KOPT-K1 (cell line): ENCODE data around the gene MGAT3.
A peak's percentile ranks its signal among the peaks of the same experiment; 100 is the strongest.

Source experiments
- H3K27ac ChIP-seq: fragments of 200-600 bp; sonication (generic); 2 replicates; pipeline ENCODE4 v1.5.1; 2016; ENCODE audit warnings: antibody characterized with exemption, mild to moderate bottlenecking, low read depth, low read length; ENCODE audit not compliant: poor library complexity, severe bottlenecking
- H3K36me3 ChIP-seq: fragments of 200-600 bp; sonication (generic); 2 replicates; pipeline ENCODE4 v1.5.1; 2017; ENCODE audit warnings: antibody characterized with exemption, mild to moderate bottlenecking, low read length, moderate library complexity; ENCODE audit not compliant: insufficient read depth
- H3K9me3 ChIP-seq: fragments of 200-600 bp; sonication (generic); 2 replicates; pipeline ENCODE4 v1.5.1; 2017; ENCODE audit warnings: antibody characterized with exemption, low read length, mild to moderate bottlenecking; ENCODE audit not compliant: insufficient read depth, poor library complexity, severe bottlenecking

Gene MGAT3

DNA sequence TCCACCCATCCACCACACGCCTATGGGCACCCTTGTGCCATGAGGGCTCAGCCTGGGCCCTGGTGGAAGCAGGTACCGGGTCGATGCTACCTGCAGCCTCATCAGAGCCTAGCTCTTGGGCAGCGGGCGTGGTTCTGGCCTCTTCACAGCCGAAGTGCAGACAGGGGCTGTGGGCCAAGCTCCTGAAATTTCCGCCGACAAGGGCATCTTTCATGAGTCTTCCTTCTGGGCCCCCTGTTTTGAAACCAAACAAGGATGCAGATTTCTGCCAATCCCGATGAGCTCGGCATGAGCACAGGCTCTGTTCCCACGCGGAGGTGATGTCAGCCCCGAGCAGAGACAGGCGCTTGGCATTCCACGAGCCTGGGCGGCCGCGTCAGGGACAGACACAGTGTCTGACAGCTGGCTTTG lies 22.6 kb upstream of the MGAT3 start:
- Histone ChIP-seq H3K9me3 (no peaks in the 10 kb centered on the region), H3K36me3 (peaks cover 42% of the 10 kb centered on the region; the same call in 1 of the 2 replicates), H3K27ac (no peak overlapping the region)

GRCh38 chr22:39434721-39435120 lies 22.1 kb upstream of the MGAT3 start:
- Histone ChIP-seq H3K36me3 (peaks cover 38% of the 10 kb centered on the region; the same call in 1 of the 2 replicates), H3K27ac (no peak overlapping the region), H3K9me3 (no peaks in the 10 kb centered on the region)

GRCh38 chr22:39435616-39436015 lies 21.2 kb upstream of the MGAT3 start:
- no peak overlapping the region for H3K27ac ChIP-seq
- no peaks in the 10 kb centered on the region for H3K9me3 ChIP-seq
- H3K36me3 ChIP-seq, result peaks cover 31% of the 10 kb centered on the region; the same call in 1 of the 2 replicates

- Histone ChIP-seq H3K9me3 (no peaks in the 10 kb centered on the region), H3K27ac (no peak overlapping the region), H3K36me3 (peaks cover 7% of the 10 kb centered on the region; the same call in 1 of the 2 replicates)
Measured at GRCh38 chr22:39437791-39438704, 18.8 kb upstream of the MGAT3 start.

- Histone ChIP-seq H3K36me3 (peaks cover 3% of the 10 kb centered on the region; the same call in 1 of the 2 replicates), H3K27ac (no peak overlapping the region), H3K9me3 (no peaks in the 10 kb centered on the region)
Measured at GRCh38 chr22:39439170-39439569, 17.6 kb upstream of the MGAT3 start.

DNA sequence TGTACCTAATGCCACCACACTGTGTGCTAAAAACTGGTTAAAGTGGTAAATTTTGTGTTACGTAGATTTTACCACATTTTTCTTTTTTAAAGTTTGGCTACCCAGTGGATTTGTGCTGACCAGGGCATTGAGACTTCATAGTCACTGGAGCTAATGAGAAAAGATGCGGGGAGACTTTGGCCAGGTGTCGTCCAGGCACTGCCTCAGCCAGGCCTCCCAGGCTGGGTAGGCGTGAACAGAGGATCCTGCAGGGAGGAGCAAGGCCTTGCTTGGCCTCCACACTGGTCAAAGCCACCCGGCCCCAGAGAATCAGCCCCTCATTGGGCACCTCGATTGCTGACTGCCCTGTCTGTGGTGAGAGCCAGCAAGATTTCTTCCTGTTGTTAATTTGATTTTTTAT lies 13.4 kb upstream of the MGAT3 start:
- no peak overlapping the region for H3K27ac ChIP-seq
- H3K9me3 ChIP-seq, result no peaks in the 10 kb centered on the region
- H3K36me3 ChIP-seq, result no peaks in the 10 kb centered on the region

DNA sequence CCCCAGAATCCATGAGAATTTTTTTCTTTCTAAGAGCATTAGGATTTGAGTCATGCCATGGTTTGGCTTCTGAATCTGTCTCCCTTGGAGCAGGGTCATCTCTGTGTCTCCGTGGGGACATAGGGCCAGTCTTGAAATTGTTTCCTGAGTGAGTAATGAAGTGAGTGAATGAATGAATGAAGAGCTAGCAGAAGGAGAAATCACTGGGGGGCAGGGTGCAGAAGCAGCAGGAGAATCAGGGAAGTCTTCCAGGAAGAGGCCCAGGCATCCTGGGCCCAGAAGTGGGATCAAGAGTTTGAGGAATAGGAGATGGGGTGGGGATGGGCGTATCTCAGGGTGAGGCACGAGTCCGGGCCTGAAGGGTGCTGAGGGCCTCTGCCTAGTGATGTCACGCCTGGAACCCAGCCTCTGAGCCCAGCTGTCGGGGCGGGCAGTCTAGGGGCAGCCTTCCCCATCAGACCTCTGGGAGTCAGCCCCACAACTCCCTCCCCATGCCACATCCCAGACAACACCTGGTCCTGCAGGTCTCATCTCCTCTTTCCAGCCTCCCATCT lies 12.5 kb upstream of the MGAT3 start:
- Histone ChIP-seq H3K36me3 (no peaks in the 10 kb centered on the region), H3K27ac (no peak overlapping the region), H3K9me3 (no peaks in the 10 kb centered on the region)

GRCh38 chr22:39444937-39445465 lies 11.8 kb upstream of the MGAT3 start:
- H3K27ac ChIP-seq, result no peak overlapping the region
- H3K36me3 ChIP-seq, result no peaks in the 10 kb centered on the region
- H3K9me3 ChIP-seq, result no peaks in the 10 kb centered on the region

GRCh38 chr22:39445678-39446077 lies 11.1 kb upstream of the MGAT3 start:
- Histone ChIP-seq H3K36me3 (no peaks in the 10 kb centered on the region), H3K9me3 (no peaks in the 10 kb centered on the region), H3K27ac (peak overlapping the region; percentile 44)

DNA sequence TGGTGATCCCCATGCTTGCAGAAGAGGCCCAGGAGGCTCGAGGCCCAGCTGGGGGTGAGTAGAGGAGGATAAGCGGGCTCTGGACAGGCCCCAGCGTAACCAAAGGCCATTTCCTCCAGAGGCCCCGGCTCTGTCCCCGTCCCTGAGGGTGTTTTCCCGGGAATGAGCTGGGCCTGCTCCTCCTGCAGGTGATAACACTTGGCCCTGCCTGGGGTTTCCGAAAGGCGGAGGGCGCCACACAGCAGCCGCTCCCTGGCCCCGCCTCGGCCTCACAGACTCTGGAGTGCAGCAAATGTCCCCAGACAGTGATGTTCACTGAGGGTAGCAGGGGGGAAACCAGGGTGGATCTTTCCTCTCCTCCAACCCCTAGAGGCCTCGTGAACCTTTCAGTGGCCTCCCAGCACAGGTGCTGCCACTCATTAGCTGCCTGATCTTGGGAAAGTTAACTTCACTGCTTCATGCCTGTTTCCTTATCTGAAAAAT lies 10.5 kb upstream of the MGAT3 start:
- Histone ChIP-seq H3K36me3 (no peaks in the 10 kb centered on the region), H3K9me3 (no peaks in the 10 kb centered on the region), H3K27ac (peak overlapping the region; percentile 44)

DNA sequence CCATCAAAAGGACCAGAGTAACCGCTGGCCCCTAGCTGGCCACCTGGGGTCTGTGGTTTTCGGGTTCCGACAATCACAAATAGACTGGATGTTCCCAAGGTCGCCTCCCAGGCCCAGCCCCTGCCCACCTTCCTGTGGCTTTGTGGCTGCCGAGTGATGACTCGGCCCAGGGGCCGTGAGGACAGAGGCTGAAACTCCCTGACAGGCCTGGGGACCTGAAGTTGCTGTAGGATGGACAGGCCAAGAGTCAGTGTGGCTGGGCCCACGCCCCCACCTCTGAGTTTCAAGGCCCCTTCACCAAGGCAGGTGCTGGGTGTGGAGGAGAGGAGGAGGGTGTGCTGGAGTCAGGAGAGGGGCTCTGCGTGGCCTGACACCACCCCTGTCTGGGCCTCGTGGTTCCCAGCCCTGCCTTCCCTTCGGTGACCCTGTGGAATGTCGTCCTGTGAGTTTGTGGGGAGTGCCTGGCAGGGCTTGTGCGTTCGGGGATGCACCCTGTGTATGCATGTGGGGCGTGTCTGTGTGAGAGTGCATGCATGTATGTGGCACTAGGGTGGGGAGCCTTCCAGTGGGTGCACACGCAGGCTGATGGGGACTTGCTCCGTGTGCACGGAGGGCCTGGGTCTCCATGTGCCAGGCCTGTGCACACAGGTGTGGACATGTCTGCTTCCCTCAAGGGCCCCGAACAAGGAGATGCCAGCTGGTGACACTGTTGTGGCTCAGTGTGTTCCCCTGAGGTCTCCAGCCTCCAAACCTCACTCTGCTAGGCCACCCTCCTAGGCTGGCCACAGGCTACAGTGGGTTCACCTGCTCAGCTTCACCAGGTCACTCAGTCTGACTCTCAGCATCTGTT lies 8.4 kb upstream of the MGAT3 start:
- Histone ChIP-seq H3K9me3 (no peaks in the 10 kb centered on the region), H3K27ac (no peak overlapping the region), H3K36me3 (no peaks in the 10 kb centered on the region)

DNA sequence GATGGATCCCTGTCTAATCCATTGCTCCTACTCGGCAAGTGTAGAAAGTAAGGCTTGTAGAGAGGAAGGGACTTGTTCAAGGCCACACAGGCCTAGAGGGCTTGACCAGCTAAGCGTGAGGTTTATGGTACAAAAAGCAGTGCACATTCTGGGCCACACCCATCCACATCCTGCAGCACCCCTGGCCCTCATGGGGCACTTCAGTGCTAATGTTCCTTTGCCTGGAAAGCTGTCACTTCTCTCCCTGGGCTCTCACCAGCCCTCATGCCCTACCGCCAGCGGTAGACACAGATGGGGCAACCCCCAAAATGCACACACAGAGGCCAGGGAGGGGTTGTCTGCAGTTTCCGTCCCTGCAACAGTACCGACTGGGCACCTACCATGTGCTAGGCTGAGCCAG lies 7.1 kb upstream of the MGAT3 start:
- H3K27ac ChIP-seq, result no peak overlapping the region

GRCh38 chr22:39450258-39450955 lies 6.4 kb upstream of the MGAT3 start:
- Histone ChIP-seq H3K9me3 (no peaks in the 10 kb centered on the region), H3K36me3 (no peaks in the 10 kb centered on the region), H3K27ac (no peak overlapping the region)

More for the DNA sequence above, 7.1 kb upstream of the MGAT3 start:
- H3K36me3 ChIP-seq, result no peaks in the 10 kb centered on the region
- H3K9me3 ChIP-seq, result no peaks in the 10 kb centered on the region

DNA sequence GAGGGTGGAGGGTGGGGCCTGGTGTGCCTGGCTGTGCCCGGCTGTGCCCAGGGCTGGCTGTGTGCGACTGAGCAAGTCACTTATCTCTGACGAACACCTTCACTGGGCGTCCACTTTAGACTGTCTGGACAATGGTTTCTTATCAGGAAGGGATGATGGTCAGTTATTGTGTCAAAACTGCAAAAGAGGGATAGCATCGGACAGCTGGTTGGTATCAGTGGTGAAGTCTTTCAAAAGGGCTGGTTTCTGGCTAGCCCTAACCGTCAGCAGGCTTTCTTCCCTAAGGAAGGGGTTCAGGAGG lies 4.1 kb upstream of the MGAT3 start:
- Histone ChIP-seq H3K36me3 (no peaks in the 10 kb centered on the region), H3K27ac (no peak overlapping the region), H3K9me3 (no peaks in the 10 kb centered on the region)
